Measurements from ENCODE around the gene IER5. TPM values are rescaled to one million over a fixed set of nuclear protein-coding genes. Genes with fewer than 3 reads are reported as not detected.

Gene IER5
- total RNA-seq, 1 experiment from 2014 or later, result 30.5 TPM

DNA sequence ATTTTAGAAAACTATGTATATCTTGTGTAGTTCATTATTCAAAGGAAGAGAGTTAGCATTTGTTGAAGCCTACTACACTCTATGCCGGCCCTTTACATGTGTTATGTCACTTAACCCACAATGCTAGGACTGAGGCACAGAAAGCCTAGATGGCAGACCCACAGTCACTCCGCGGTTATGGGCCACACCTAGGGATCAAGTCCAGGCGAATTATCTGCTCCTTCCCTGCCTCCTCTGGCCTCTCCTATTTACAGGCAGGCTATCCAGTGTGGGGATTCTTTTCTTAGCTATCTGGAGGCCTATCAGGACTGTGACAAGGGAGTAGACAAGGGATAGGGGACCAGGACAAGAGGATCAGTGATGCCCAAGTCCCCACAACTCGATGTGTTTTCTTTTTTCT, 33.0 kb downstream of the IER5 start:
- H3K36me3 ChIP-seq (ENCODE audit: control insufficient read depth in 1 of 2, insufficient read depth in 2 of 2, low read length in 2 of 2), result no peaks in the 10 kb centered on the region
- no peak overlapping the region for H3K9ac ChIP-seq (ENCODE audit: low read length)
- RAD21 ChIA-PET (ENCODE audit: low non-redundant PET in 1 of 2, low total read pairs in 2 of 2, uncharacterized antibody in 2 of 2, unreplicated experiment in 2 of 2), result no interaction called here
- no peaks in the 10 kb centered on the region for H3K27me3 ChIP-seq (ENCODE audit: insufficient read depth, low read length)
- no TSS peak for BruUV-seq (replicated peaks)
- ATAC-seq, result no peak
- H4K20me1 ChIP-seq (ENCODE audit: insufficient read depth), result no peaks in the 10 kb centered on the region
- DNase-seq (ENCODE audit: low read depth, low spot score), result no peak
- no peaks in the 10 kb centered on the region for H3K79me2 ChIP-seq (ENCODE audit: insufficient read depth, low read length)
- H3K4me1 ChIP-seq (ENCODE audit: control insufficient read depth in 1 of 2, insufficient read depth in 2 of 2, low read length in 2 of 2), result peaks cover 42 to 60% of the 10 kb centered on the region in 2 experiments
- POLR2A ChIA-PET, result interaction anchor here (1.2 kb wide), 1 partner anchor 22 kb away, joined by 3 read pairs; no protein-coding TSS in a partner anchor
- no peak for TF ChIP-seq SIN3A (IDR thresholded peaks at IDR 0.05; ENCODE audit: low read depth)
- TF ChIP-seq EZH2phosphoT487 (IDR thresholded peaks at IDR 0.05; ENCODE audit: borderline replicate concordance), result no peak
- no peak for TF ChIP-seq ELF1 (IDR thresholded peaks at IDR 0.05; ENCODE audit: borderline replicate concordance, low read depth)
- TF ChIP-seq, protein P1, sequence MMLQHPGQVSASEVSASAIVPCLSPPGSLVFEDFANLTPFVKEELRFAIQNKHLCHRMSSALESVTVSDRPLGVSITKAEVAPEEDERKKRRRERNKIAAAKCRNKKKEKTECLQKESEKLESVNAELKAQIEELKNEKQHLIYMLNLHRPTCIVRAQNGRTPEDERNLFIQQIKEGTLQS (IDR thresholded peaks at IDR 0.05), result no peak
- TF ChIP-seq, protein P2, sequence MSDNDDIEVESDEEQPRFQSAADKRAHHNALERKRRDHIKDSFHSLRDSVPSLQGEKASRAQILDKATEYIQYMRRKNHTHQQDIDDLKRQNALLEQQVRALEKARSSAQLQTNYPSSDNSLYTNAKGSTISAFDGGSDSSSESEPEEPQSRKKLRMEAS (IDR thresholded peaks at IDR 0.05), result no peak
- no peak for TF ChIP-seq CEBPB (IDR thresholded peaks at IDR 0.05; ENCODE audit: low read depth)
- TF ChIP-seq, protein P3, sequence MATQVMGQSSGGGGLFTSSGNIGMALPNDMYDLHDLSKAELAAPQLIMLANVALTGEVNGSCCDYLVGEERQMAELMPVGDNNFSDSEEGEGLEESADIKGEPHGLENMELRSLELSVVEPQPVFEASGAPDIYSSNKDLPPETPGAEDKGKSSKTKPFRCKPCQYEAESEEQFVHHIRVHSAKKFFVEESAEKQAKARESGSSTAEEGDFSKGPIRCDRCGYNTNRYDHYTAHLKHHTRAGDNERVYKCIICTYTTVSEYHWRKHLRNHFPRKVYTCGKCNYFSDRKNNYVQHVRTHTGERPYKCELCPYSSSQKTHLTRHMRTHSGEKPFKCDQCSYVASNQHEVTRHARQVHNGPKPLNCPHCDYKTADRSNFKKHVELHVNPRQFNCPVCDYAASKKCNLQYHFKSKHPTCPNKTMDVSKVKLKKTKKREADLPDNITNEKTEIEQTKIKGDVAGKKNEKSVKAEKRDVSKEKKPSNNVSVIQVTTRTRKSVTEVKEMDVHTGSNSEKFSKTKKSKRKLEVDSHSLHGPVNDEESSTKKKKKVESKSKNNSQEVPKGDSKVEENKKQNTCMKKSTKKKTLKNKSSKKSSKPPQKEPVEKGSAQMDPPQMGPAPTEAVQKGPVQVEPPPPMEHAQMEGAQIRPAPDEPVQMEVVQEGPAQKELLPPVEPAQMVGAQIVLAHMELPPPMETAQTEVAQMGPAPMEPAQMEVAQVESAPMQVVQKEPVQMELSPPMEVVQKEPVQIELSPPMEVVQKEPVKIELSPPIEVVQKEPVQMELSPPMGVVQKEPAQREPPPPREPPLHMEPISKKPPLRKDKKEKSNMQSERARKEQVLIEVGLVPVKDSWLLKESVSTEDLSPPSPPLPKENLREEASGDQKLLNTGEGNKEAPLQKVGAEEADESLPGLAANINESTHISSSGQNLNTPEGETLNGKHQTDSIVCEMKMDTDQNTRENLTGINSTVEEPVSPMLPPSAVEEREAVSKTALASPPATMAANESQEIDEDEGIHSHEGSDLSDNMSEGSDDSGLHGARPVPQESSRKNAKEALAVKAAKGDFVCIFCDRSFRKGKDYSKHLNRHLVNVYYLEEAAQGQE (IDR thresholded peaks at IDR 0.05; ENCODE audit: low read depth), result no peak
- TF ChIP-seq POLR2A (IDR thresholded peaks at IDR 0.05; ENCODE audit: borderline replicate concordance, extremely low read depth, insufficient read depth, insufficient read length), result no peak
- no peak for TF ChIP-seq SP1 (IDR thresholded peaks at IDR 0.05; ENCODE audit: low read depth)
- no peak for TF ChIP-seq FOSL1 (IDR thresholded peaks at IDR 0.05; ENCODE audit: low read depth)
- TF ChIP-seq EZH2 (IDR thresholded peaks at IDR 0.05), result no peak
- TF ChIP-seq YY1 (IDR thresholded peaks at IDR 0.05; ENCODE audit: extremely low read depth, insufficient replicate concordance, low read depth, low read length), result no peak
- H2AFZ ChIP-seq (ENCODE audit: low read depth, low read length, poor library complexity, severe bottlenecking), result no peak overlapping the region
- CTCF ChIA-PET, result no interaction called here
- no peak overlapping the region for H3K27ac ChIP-seq (ENCODE audit: low read depth, low read length)
- H3K4me3 ChIP-seq (replicated peaks in 1 of 2; ENCODE audit: low read depth in 1 of 2, low read length in 2 of 2), result no peak overlapping the region
- intact Hi-C loops (cut with micrococcal nuclease), result no loop called here
- no peak overlapping the region for H3K4me2 ChIP-seq (ENCODE audit: low read length)
- no peaks in the 10 kb centered on the region for H3K9me3 ChIP-seq (ENCODE audit: control insufficient read depth in 1 of 2, insufficient read depth in 1 of 2, low read depth in 1 of 2, low read length in 2 of 2)
- H3K9me2 ChIP-seq (ENCODE audit: insufficient read depth), result no peaks in the 10 kb centered on the region
